ENCODE data around the gene ADGRG6. TPM values are rescaled to one million over a fixed set of nuclear protein-coding genes. Genes with fewer than 3 reads are reported as not detected.
"Not testable (repeated sequence)": the region's sequence is repeated elsewhere in the genome, so short reads cannot be mapped to it uniquely, and the experiment has no call there.

The ADGRG6 gene
- total RNA-seq, 1 donor from 2014 or later = 2.5 TPM

DNA sequence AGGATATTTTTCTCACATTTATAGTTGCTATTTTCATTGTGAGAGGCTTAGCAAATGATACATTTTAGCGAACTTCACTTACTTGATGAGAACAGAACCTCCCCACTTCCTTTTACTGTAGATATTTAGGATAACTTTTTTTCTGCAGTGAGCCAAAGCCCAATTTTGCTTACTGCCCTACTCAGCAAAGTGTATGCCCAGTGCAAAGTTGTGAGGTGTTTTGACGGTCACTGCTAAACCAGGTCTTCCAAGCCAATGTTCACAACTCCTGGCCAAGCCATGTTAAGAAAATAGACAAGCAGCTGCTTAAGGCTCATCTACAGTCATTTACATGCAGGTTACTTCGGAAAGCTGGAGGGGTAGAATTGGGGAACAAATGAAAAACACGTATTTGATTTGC, 144.8 kb downstream of the ADGRG6 start:
- H3K9me3 Mint-ChIP-seq (ENCODE audit: low read depth) = peaks cover 4% of the 10 kb centered on the region
- no peak for DNase-seq (ENCODE audit: low spot score)
- no peak overlapping the region for H3K4me3 Mint-ChIP-seq (ENCODE audit: unreplicated experiment)
- H3K27me3 Mint-ChIP-seq (ENCODE audit: low read depth) = no peaks in the 10 kb centered on the region
- H3K36me3 Mint-ChIP-seq (ENCODE audit: low read depth) = no peaks in the 10 kb centered on the region
- H3K27ac Mint-ChIP-seq (ENCODE audit: unreplicated experiment) = no peak overlapping the region
- peaks cover 20% of the 10 kb centered on the region for H3K4me1 Mint-ChIP-seq (ENCODE audit: low read depth)
- TF ChIP-seq, protein P1, sequence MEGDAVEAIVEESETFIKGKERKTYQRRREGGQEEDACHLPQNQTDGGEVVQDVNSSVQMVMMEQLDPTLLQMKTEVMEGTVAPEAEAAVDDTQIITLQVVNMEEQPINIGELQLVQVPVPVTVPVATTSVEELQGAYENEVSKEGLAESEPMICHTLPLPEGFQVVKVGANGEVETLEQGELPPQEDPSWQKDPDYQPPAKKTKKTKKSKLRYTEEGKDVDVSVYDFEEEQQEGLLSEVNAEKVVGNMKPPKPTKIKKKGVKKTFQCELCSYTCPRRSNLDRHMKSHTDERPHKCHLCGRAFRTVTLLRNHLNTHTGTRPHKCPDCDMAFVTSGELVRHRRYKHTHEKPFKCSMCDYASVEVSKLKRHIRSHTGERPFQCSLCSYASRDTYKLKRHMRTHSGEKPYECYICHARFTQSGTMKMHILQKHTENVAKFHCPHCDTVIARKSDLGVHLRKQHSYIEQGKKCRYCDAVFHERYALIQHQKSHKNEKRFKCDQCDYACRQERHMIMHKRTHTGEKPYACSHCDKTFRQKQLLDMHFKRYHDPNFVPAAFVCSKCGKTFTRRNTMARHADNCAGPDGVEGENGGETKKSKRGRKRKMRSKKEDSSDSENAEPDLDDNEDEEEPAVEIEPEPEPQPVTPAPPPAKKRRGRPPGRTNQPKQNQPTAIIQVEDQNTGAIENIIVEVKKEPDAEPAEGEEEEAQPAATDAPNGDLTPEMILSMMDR (IDR thresholded peaks at IDR 0.05) = no peak

DNA sequence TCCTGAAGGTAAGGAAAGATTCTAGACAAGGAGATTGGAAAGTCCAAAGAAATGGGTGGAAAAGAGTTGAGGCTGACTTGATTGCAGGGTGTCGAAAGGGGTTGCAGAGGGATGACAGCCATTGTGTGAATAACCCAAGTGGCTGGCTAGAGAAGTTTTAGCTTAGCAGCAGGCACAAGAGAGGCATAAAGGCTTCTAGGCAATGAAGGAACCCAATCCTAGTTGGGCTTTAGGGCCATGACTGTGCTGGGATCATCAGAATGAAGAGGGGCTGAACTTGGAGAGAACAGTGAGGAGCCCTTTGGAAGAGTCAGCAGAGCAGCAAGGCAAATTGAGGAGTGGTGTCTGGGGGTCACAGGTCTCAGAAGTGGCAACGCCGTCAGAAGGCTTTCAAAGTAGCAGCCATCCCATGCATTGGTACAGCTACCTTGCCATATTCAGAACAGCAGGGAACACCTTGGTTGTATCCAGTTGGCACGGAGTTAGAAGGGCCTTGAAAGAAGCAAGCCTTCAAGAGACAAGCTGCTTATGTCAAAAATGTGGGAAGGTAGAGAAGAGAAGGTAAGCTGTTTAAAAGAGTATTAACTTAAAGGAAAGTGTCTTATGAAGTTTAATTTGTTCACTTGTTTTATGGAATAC, 146.4 kb downstream of the ADGRG6 start:
- Mint-ChIP-seq H3K27ac (ENCODE audit: unreplicated experiment) (no peak overlapping the region), H3K4me3 (ENCODE audit: unreplicated experiment) (no peak overlapping the region), H3K27me3 (ENCODE audit: low read depth) (no peaks in the 10 kb centered on the region), H3K4me1 (ENCODE audit: low read depth) (peaks cover 20% of the 10 kb centered on the region), H3K9me3 (ENCODE audit: low read depth) (peaks cover 4% of the 10 kb centered on the region), H3K36me3 (ENCODE audit: low read depth) (no peaks in the 10 kb centered on the region)
- TF ChIP-seq, protein P1 (IDR thresholded peaks at IDR 0.05) = no peak
- DNase-seq (ENCODE audit: low spot score) = no peak

DNA sequence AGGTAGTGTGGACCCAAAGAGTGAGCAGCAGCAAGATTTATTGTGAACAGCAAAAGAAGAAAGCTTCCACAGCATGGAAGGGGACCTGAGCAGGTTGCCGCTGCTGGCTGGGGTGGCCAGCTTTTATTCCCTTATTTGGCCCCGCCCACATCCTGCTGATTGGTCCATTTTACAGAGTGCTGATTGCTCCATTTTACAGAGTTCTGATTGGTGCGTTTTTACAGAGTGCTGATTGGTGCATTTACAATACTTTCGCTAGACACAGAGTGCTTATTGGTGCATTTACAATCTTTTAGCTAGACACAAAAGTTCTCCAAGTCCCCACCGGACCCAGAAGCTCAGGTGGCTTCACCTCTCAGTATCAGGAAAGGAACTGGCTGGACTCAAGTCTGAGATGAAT, 149.0 kb downstream of the ADGRG6 start:
- H3K27ac Mint-ChIP-seq (ENCODE audit: unreplicated experiment); H3K27me3 Mint-ChIP-seq (ENCODE audit: low read depth); DNase-seq (ENCODE audit: low spot score); H3K36me3 Mint-ChIP-seq (ENCODE audit: low read depth); H3K4me1 Mint-ChIP-seq (ENCODE audit: low read depth); H3K4me3 Mint-ChIP-seq (ENCODE audit: unreplicated experiment); H3K9me3 Mint-ChIP-seq (ENCODE audit: low read depth): not testable (repeated sequence)

DNA sequence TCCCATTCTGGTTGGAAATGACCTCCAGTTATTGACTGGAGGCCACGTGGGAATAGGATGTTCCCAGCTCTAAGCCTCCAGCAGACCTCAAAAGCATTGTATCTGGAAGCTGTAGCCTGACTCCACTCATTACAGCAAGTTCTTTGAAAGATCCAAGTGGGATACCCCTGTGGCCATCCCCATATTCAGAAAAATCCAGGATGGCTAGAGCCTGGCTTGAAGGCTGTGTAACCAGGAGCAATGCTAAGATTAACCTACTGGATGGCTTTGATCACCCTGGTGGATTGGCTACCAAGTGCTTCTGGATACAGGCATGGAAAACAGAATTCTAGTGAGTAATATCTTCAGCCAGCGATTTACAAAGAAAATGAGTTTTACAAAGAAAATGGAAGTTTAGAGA, 151.2 kb downstream of the ADGRG6 start:
- Mint-ChIP-seq H3K27ac (ENCODE audit: unreplicated experiment) (no peak overlapping the region), H3K27me3 (ENCODE audit: low read depth) (no peaks in the 10 kb centered on the region), H3K4me1 (ENCODE audit: low read depth) (peaks cover 13% of the 10 kb centered on the region), H3K9me3 (ENCODE audit: low read depth) (peaks cover 4% of the 10 kb centered on the region), H3K4me3 (ENCODE audit: unreplicated experiment) (no peak overlapping the region), H3K36me3 (ENCODE audit: low read depth) (no peaks in the 10 kb centered on the region)
- TF ChIP-seq, protein P1 (IDR thresholded peaks at IDR 0.05) = no peak
- no peak for DNase-seq (ENCODE audit: low spot score)

DNA sequence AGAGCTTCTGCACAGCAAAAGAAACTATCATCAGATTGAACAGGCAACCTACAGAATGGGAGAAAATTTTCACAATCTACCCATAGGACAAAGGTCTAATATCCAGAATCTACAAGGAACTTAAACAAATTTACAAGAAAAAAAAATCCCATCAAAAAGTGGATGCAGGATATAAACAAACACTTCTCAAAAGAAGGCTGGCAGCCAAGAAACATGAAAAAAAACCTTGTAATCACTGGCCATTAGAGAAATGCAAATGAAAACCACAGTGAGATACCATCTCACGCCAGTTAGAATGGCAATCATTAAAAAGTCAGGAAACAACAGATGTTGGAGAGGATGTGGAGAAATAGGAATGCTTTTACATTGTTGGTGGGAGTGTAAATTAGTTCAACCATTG, 152.4 kb downstream of the ADGRG6 start:
- not testable (repeated sequence) for H3K27ac Mint-ChIP-seq (ENCODE audit: unreplicated experiment); H3K36me3 Mint-ChIP-seq (ENCODE audit: low read depth); H3K4me3 Mint-ChIP-seq (ENCODE audit: unreplicated experiment); H3K27me3 Mint-ChIP-seq (ENCODE audit: low read depth); DNase-seq (ENCODE audit: low spot score); H3K9me3 Mint-ChIP-seq (ENCODE audit: low read depth)
- H3K4me1 Mint-ChIP-seq (ENCODE audit: low read depth) = peaks cover 18% of the 10 kb centered on the region

DNA sequence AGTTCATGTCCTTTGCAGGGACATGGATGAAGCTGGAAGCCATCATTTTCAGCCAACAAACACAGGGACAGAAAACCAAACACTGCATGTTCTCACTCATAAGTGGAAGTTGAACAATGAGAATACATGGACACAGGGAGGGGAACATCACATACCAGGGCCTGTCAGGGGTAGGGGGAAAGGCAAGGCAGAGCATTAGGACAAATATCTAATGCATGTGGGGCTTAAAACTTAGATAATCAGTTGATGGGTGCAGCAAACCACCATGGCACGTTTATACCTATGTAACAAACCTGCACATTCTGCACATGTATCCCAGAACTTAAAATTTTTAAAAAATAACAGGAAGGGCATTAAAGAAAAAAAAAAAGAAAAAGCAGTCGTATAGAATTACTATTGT, 153.0 kb downstream of the ADGRG6 start:
- H3K36me3 Mint-ChIP-seq (ENCODE audit: low read depth); H3K27me3 Mint-ChIP-seq (ENCODE audit: low read depth); H3K27ac Mint-ChIP-seq (ENCODE audit: unreplicated experiment); DNase-seq (ENCODE audit: low spot score); H3K9me3 Mint-ChIP-seq (ENCODE audit: low read depth); H3K4me3 Mint-ChIP-seq (ENCODE audit: unreplicated experiment): not testable (repeated sequence)
- H3K4me1 Mint-ChIP-seq (ENCODE audit: low read depth) = peaks cover 19% of the 10 kb centered on the region

DNA sequence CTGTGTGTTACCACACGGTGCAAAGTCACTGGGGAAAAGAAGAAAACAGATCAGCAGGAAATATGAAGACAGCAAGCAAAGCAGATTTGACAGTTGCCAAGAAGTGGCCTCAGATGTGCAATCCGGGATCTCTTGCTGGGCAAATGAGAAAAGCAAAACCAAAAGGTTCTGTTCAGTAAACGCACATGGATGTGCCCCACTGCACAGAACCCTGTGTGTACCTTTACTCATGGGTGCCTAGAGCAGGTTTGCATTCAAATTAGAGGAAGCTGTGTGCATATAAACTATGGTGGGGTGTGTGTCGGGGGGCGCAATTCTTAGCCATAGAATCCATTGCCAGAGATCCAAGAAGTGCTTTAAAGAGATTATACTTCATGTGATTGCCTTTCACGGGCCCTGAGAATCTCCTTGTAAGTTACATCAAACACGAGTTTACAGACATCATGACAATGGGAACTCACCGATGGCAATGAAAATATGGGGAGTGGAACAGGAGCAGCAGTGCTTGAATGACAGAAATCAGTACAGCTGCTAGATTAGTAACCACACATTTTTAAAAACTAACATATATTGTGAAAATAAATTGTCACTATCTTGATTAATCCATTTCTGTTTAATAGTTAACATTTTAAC, 154.3 kb downstream of the ADGRG6 start:
- Mint-ChIP-seq H3K36me3 (ENCODE audit: low read depth) (no peaks in the 10 kb centered on the region), H3K27me3 (ENCODE audit: low read depth) (no peaks in the 10 kb centered on the region), H3K9me3 (ENCODE audit: low read depth) (no peaks in the 10 kb centered on the region), H3K27ac (ENCODE audit: unreplicated experiment) (peak overlapping the region; percentile 45), H3K4me1 (ENCODE audit: low read depth) (peaks cover 19% of the 10 kb centered on the region), H3K4me3 (ENCODE audit: unreplicated experiment) (no peak overlapping the region)
- TF ChIP-seq, protein P1 (IDR thresholded peaks at IDR 0.05) = no peak
- DNase-seq (ENCODE audit: low spot score) = no peak
